GM08714 (cell line): ENCODE measurements around the gene BCAS1.
A peak's percentile ranks its signal among the peaks of the same experiment; 100 is the strongest.

Experiments
- H3K4me3 ChIP-seq: fragments of 200-500 bp; sonication (Bioruptor generic); 2 replicates; pipeline ENCODE4 v1.5.1; 2014; ENCODE audit warnings: mild to moderate bottlenecking, low read length, inconsistent platforms
- ZNF274 ChIP-seq: IDR thresholded peaks from 2 replicates; pipeline ENCODE4 v1.6.1; 2012; ENCODE audit warnings: mild to moderate bottlenecking, low read depth, low read length

Gene BCAS1

GRCh38 chr20:54078296-54078984 lies 8.0 kb upstream of the BCAS1 start:
- no peak for TF ChIP-seq ZNF274
- H3K4me3 ChIP-seq = peak overlapping the region; percentile 41; the same call in 1 of the 2 replicates

- TF ChIP-seq ZNF274 = no peak
Observed at GRCh38 chr20:54076259-54076658, 5.9 kb upstream of the BCAS1 start.

GRCh38 chr20:54075322-54075721 lies 4.9 kb upstream of the BCAS1 start:
- H3K4me3 ChIP-seq = no peak overlapping the region
- no peak for TF ChIP-seq ZNF274

More at GRCh38 chr20:54076259-54076658, 5.9 kb upstream of the BCAS1 start:
- H3K4me3 ChIP-seq = no peak overlapping the region

- no peak for TF ChIP-seq ZNF274
- no peak overlapping the region for H3K4me3 ChIP-seq
Observed at GRCh38 chr20:54074511-54074910, 4.1 kb upstream of the BCAS1 start.

- no peak for TF ChIP-seq ZNF274
- H3K4me3 ChIP-seq = no peak overlapping the region
Observed at GRCh38 chr20:54073288-54073687, 2.9 kb upstream of the BCAS1 start.

GRCh38 chr20:54069501-54069971 lies 858 bp downstream of the BCAS1 start:
- no peak for TF ChIP-seq ZNF274
- no peak overlapping the region for H3K4me3 ChIP-seq

- TF ChIP-seq ZNF274 = no peak
- no peak overlapping the region for H3K4me3 ChIP-seq
Observed at GRCh38 chr20:54068966-54069365, 1.4 kb downstream of the BCAS1 start.

GRCh38 chr20:54068495-54068894 lies 1.9 kb downstream of the BCAS1 start:
- H3K4me3 ChIP-seq = no peak overlapping the region
- no peak for TF ChIP-seq ZNF274

GRCh38 chr20:54067606-54068174 lies 2.7 kb downstream of the BCAS1 start:
- H3K4me3 ChIP-seq = no peak overlapping the region
- no peak for TF ChIP-seq ZNF274

- H3K4me3 ChIP-seq = no peak overlapping the region
- no peak for TF ChIP-seq ZNF274
Observed at GRCh38 chr20:54065601-54066038, 4.8 kb downstream of the BCAS1 start.

GRCh38 chr20:54064939-54065338 lies 5.5 kb downstream of the BCAS1 start:
- TF ChIP-seq ZNF274 = no peak
- no peak overlapping the region for H3K4me3 ChIP-seq

GRCh38 chr20:54063992-54064676 lies 6.3 kb downstream of the BCAS1 start:
- no peak for TF ChIP-seq ZNF274
- no peak overlapping the region for H3K4me3 ChIP-seq

- no peak for TF ChIP-seq ZNF274
- H3K4me3 ChIP-seq = no peak overlapping the region
Observed at GRCh38 chr20:54063580-54063979, 6.8 kb downstream of the BCAS1 start.

GRCh38 chr20:54062812-54063280 lies 7.5 kb downstream of the BCAS1 start:
- H3K4me3 ChIP-seq = no peak overlapping the region
- TF ChIP-seq ZNF274 = no peak
